Fibroblast of mammary gland (primary cell): Measurements from ENCODE around the gene SELENOP.

Source experiments
- DNase-seq: peaks from one replicate; pipeline ENCODE4 v3.0.0-alpha.2; 2010; ENCODE audit warnings: low read depth
- H3K4me3 ChIP-seq: 2 replicates; pipeline ENCODE4 v1.5.1; 2011; ENCODE audit warnings: low read depth, mild to moderate bottlenecking, low read length, moderate library complexity; ENCODE audit not compliant: control insufficient read depth
- TF ChIP-seq, protein P1 (sequence below): conservative IDR thresholded peaks from 2 replicates; pipeline ENCODE4 v1.5.1; 2011; ENCODE audit warnings: low read depth, low read length, inconsistent platforms; ENCODE audit not compliant: control insufficient read depth, insufficient read depth

The SELENOP gene

GRCh38 chr5:42811591-42812446, at the start of gene SELENOP:
Gene SELENOP (minus strand): TSS chr5:42811892. CDS start chr5:42808353, 3,539 bp downstream.
- TF ChIP-seq, protein P1, sequence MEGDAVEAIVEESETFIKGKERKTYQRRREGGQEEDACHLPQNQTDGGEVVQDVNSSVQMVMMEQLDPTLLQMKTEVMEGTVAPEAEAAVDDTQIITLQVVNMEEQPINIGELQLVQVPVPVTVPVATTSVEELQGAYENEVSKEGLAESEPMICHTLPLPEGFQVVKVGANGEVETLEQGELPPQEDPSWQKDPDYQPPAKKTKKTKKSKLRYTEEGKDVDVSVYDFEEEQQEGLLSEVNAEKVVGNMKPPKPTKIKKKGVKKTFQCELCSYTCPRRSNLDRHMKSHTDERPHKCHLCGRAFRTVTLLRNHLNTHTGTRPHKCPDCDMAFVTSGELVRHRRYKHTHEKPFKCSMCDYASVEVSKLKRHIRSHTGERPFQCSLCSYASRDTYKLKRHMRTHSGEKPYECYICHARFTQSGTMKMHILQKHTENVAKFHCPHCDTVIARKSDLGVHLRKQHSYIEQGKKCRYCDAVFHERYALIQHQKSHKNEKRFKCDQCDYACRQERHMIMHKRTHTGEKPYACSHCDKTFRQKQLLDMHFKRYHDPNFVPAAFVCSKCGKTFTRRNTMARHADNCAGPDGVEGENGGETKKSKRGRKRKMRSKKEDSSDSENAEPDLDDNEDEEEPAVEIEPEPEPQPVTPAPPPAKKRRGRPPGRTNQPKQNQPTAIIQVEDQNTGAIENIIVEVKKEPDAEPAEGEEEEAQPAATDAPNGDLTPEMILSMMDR = no peak
- peak within 1 kb of the TSS; percentile 22 for H3K4me3 ChIP-seq
- DNase-seq = peak; percentile 60

DNA sequence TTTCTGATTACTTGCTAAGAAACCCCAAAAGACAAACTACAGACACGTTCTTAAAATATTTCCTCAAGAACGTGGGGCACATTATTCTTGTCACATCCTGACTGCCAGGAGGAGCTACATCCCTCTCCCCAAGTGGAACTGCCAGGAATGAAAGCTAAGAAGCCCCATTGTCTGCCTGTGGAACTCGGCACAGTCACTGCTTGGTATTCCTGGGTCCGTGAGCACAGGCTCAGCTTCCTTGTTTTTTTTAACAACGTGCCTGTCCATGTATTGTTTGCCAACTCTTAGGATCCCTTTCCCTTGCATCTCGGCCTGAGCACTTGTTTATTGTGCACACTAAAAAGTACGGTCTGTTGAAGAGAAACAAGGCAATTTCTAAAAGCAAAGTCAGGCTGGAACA, 47.0 kb upstream of the SELENOP start:
- no peak for DNase-seq
- TF ChIP-seq, protein P1 = no peak
- H3K4me3 ChIP-seq = no peak overlapping the region

DNA sequence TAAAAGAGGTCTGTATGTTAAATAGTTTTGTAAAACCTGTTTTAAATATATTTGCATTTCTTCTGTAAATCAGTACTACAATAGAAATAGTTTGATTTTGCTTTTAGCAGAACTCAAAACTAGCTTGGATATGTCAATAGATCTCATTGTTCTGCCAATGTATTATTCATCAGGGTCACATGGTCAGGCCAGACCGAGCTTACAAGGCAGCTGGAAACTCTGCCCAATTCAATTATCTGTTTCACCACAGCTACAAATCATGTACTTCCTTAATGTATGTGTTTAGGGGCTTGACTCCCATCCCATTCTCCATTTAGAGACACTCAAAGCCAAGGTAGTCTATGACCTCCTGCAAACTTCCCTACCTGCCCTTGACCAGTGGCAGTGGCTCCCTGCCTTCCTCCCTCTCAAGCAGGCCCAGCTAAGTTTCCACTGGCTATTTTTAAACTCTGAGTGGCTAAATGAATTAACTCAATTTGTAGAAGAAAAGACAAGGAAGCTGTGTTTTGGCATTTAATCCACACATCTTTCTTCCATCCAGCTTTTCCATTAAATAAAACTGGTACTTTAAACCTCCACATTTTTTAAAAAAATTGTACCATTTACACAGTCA, 46.4 kb upstream of the SELENOP start:
- TF ChIP-seq, protein P1 = no peak
- peak; percentile 82 for DNase-seq
- H3K4me3 ChIP-seq = no peak overlapping the region

DNA sequence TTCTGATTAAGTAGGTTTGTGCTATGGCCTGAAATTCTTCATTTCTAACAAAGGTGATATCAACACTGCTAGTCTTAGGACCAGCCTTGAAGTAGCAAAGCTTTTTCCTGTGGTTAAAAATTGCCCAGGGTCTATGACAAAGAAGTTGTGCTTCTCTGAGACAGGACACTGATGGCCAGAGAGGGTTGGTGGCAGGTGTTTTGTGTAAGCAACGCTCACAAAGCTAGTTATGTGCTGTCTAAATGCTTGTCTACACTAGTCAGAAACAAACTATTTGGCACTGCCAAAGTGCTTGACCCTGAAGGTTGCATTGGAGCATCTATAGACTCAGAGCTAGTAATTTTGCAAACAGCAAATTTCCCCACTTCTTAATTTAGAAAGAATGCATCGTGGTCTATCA, 44.1 kb upstream of the SELENOP start:
- TF ChIP-seq, protein P1 = no peak
- no peak overlapping the region for H3K4me3 ChIP-seq
- DNase-seq = no peak

- TF ChIP-seq, protein P1 = no peak
- no peak overlapping the region for H3K4me3 ChIP-seq
- no peak for DNase-seq
Observed at GRCh38 chr5:42855386-42855785, 43.7 kb upstream of the SELENOP start.

GRCh38 chr5:42854795-42855194, 43.1 kb upstream of the SELENOP start:
- peak; percentile 46 for DNase-seq
- no peak overlapping the region for H3K4me3 ChIP-seq
- TF ChIP-seq, protein P1 = no peak
